H1 (cell line): ENCODE data around the gene PEX5L. TPM values are rescaled to one million over a fixed set of nuclear protein-coding genes. Genes with fewer than 3 reads are reported as not detected.

Source experiments
- EP300 ChIP-seq, 2 experiments: IDR thresholded peaks; 1 replicate in 1 of 2; 2 replicates in 1 of 2; pipeline ENCODE4 v1.6.1; 2011 to 2012; ENCODE audit warnings: low read depth in 2 of 2, low read length in 2 of 2, mild to moderate bottlenecking in 2 of 2, borderline replicate concordance in 1 of 2, inconsistent platforms in 1 of 2, moderate library complexity in 1 of 2
- polyA plus RNA-seq, 7 experiments: library from polyadenylated mRNA; depleted of rRNA in 3 of 7; stranded (reverse) in 5 of 7; unstranded in 2 of 7; fragments of >200 nt in 5 of 7; fragments of 200-250 nt in 2 of 7; gene quantifications; 1 replicate in 5 of 7; 2 replicates in 1 of 7; 4 replicates in 1 of 7; pipeline versions ENCODE4 v1.2.1 to v1.2.3, GENCODE V29; 2011 to 2013; ENCODE audit warnings: missing spikeins in 2 of 7, mixed read lengths in 2 of 7
- total RNA-seq: library from RNA; stranded (reverse); fragmentation: NEBNext Ultra II Directional; extraction: Animal tissue kit (Norgen Biotek cat#: 25700); gene quantifications from 2 replicates; pipeline ENCODE4 v1.2.1, GENCODE V29; 2021
- TF ChIP-seq, protein P1 (sequence below): IDR thresholded peaks from 2 replicates; pipeline ENCODE4 v1.6.1; 2011; ENCODE audit warnings: low read depth, mild to moderate bottlenecking, low read length; ENCODE audit not compliant: insufficient read depth

PEX5L gene
- total and polyA plus RNA-seq, 2 of the 8 experiments (the other 6 are each of a cell fraction or from before 2014, with no cell fraction given): 0.80 to 4.2 TPM

DNA sequence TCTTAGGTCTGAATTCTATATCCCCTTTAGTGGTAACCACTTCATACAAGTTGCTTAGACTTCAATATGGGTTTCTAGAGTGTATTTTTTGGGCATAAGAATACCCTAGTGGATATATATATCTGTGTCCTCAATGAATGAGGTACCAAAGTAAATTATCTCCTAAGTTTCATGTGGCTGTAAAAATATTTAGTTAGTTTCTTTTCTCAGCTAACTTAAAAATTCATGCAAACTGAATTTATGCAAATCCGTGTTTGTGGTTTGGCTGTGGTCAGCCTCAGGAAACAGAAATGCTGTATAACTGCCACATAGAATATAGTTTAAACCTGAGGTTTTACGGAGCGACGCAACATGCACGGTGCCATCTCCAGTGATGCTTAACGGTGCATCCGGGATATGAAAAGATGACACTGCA is 80.3 kb downstream of the PEX5L start (continued):
- TF ChIP-seq, protein P1, sequence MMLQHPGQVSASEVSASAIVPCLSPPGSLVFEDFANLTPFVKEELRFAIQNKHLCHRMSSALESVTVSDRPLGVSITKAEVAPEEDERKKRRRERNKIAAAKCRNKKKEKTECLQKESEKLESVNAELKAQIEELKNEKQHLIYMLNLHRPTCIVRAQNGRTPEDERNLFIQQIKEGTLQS: no peak
- TF ChIP-seq EP300 (IDR thresholded peaks at IDR 0.05; ENCODE audit: borderline replicate concordance in 1 of 2, low read depth in 2 of 2, low read length in 2 of 2): no peak
- TF ChIP-seq, all 59 proteins: peak for 0
